Kidney epithelial cell (primary cell): ENCODE measurements around the gene CPN2. TPM values are rescaled to one million over a fixed set of nuclear protein-coding genes. Genes with fewer than 3 reads are reported as not detected.

Experiments
- DNase-seq: peaks from one replicate; pipeline ENCODE4 v3.0.0-alpha.2; 2010; ENCODE audit warnings: low read depth
- H3K27me3 ChIP-seq: 2 replicates; pipeline ENCODE4 v1.6.0; 2011; ENCODE audit warnings: low read length; ENCODE audit not compliant: control insufficient read depth, insufficient read depth
- H3K36me3 ChIP-seq: 2 replicates; pipeline ENCODE4 v1.5.1; 2011; ENCODE audit warnings: low read length; ENCODE audit not compliant: control insufficient read depth, insufficient read depth
- H3K4me3 ChIP-seq: 2 replicates; pipeline ENCODE4 v1.5.1; 2011; ENCODE audit warnings: low read depth, mild to moderate bottlenecking, control low read depth, low read length
- CTCF ChIP-seq: IDR thresholded peaks from 2 replicates; pipeline ENCODE4 v1.5.1; 2011; ENCODE audit warnings: mild to moderate bottlenecking, moderate library complexity, low read length, control low read depth, inconsistent platforms; ENCODE audit not compliant: insufficient read depth, poor library complexity, severe bottlenecking
- total RNA-seq: library from RNA; depleted of rRNA; stranded (reverse); fragments of >200 nt; gene quantifications from 2 replicates; pipeline ENCODE4 v1.2.3, GENCODE V29; 2015

The CPN2 gene
- total RNA-seq, 1 donor from 2014 or later, result not detected

GRCh38 chr3:194383276-194383940 lies 32.3 kb upstream of the CPN2 start:
- no peak for TF ChIP-seq CTCF
- H3K36me3 ChIP-seq, result no peaks in the 10 kb centered on the region
- no peak overlapping the region for H3K4me3 ChIP-seq
- H3K27me3 ChIP-seq, result peaks cover 27% of the 10 kb centered on the region
- no peak for DNase-seq

- no peak for TF ChIP-seq CTCF
- Histone ChIP-seq H3K36me3 (no peaks in the 10 kb centered on the region), H3K27me3 (peaks cover 25% of the 10 kb centered on the region), H3K4me3 (no peak overlapping the region)
- no peak for DNase-seq
Measured at GRCh38 chr3:194382892-194383223, 31.7 kb upstream of the CPN2 start.

- no peak for DNase-seq
- no peak overlapping the region for H3K4me3 ChIP-seq
- peaks cover 25% of the 10 kb centered on the region for H3K27me3 ChIP-seq
- TF ChIP-seq CTCF, result no peak
- no peaks in the 10 kb centered on the region for H3K36me3 ChIP-seq
Measured at GRCh38 chr3:194382196-194382891, 31.2 kb upstream of the CPN2 start.

- no peak for TF ChIP-seq CTCF
- Histone ChIP-seq H3K4me3 (peak overlapping the region; percentile 17), H3K36me3 (no peaks in the 10 kb centered on the region), H3K27me3 (peaks cover 25% of the 10 kb centered on the region)
- no peak for DNase-seq
Measured at GRCh38 chr3:194381460-194381875, 30.3 kb upstream of the CPN2 start.

GRCh38 chr3:194380326-194380725 lies 29.2 kb upstream of the CPN2 start:
- H3K27me3 ChIP-seq, result peaks cover 26% of the 10 kb centered on the region
- no peak for DNase-seq
- H3K4me3 ChIP-seq, result no peak overlapping the region
- TF ChIP-seq CTCF, result no peak
- H3K36me3 ChIP-seq, result no peaks in the 10 kb centered on the region
